ENCODE results near the gene NEIL1.

- TF ChIP-seq CTCF (IDR thresholded peaks at IDR 0.05) (no peak), POLR2A (IDR thresholded peaks at IDR 0.05) (no peak)
Observed at GRCh38 chr15:75389791-75390382, 43.0 kb downstream of the NEIL1 start.

All from testis (tissue), 2 donors.